SK-N-SH treated with all-trans-retinoic acid at 6 μM for 48 hours (cell line): ENCODE measurements around the gene RAB27A.

Experiments
- ATAC-seq: fragments of 200-7000 bp; cut with Tn5 transposase; 3 replicates; pipeline ENCODE4 v1.9.1; 2020; ENCODE audit warnings: mild to moderate bottlenecking, moderate library complexity
- ARNTL ChIP-seq: fragments of 450-650 bp; formaldehyde crosslinking; IDR thresholded peaks from 2 replicates; pipeline ENCODE4 v1.5.0; 2020; ENCODE audit warnings: low read depth, mild to moderate bottlenecking, moderate library complexity, borderline replicate concordance
- BACH2 ChIP-seq: fragments of 250-450 bp; sonication (Bioruptor Pico); IDR thresholded peaks from 2 replicates; pipeline ENCODE4 v1.9.0; 2021; ENCODE audit warnings: mild to moderate bottlenecking, borderline replicate concordance
- CSDC2 ChIP-seq: fragments of 250-450 bp; sonication (Bioruptor Pico); IDR thresholded peaks from 2 replicates; pipeline ENCODE4 v1.5.0; 2020; ENCODE audit warnings: mild to moderate bottlenecking, moderate library complexity
- ESRRG ChIP-seq: fragments of 250-450 bp; sonication (Bioruptor Pico); IDR thresholded peaks from 2 replicates; pipeline ENCODE4 v1.6.1; 2021; ENCODE audit warnings: mild to moderate bottlenecking
- GLIS3 ChIP-seq: fragments of 250-450 bp; sonication (Bioruptor Pico); IDR thresholded peaks from 2 replicates; pipeline ENCODE4 v1.5.0; 2020; ENCODE audit warnings: mild to moderate bottlenecking, moderate library complexity
- ISL1 ChIP-seq: fragments of 250-450 bp; sonication (Bioruptor Pico); IDR thresholded peaks from 2 replicates; pipeline ENCODE4 v2.1.2; 2022; ENCODE audit warnings: mild to moderate bottlenecking, moderate library complexity
- OSR1 ChIP-seq: fragments of 250-450 bp; sonication (Bioruptor Pico); IDR thresholded peaks from 2 replicates; pipeline ENCODE4 v1.8.0; 2022; ENCODE audit warnings: moderate library complexity, mild to moderate bottlenecking, inconsistent platforms
- PPARA ChIP-seq: fragments of 250-450 bp; sonication (Bioruptor Pico); IDR thresholded peaks from 2 replicates; pipeline ENCODE4 v1.5.0; 2020; ENCODE audit warnings: mild to moderate bottlenecking, borderline replicate concordance
- SNAI2 ChIP-seq: fragments of 250-450 bp; sonication (Bioruptor Pico); IDR thresholded peaks from 2 replicates; pipeline ENCODE4 v1.5.0; 2020; ENCODE audit warnings: mild to moderate bottlenecking, moderate library complexity
- TCF4 ChIP-seq: fragments of 250-450 bp; sonication (Bioruptor Pico); IDR thresholded peaks from 2 replicates; pipeline ENCODE4 v1.8.0; 2021; ENCODE audit warnings: mild to moderate bottlenecking, moderate library complexity, borderline replicate concordance
- TOX ChIP-seq: fragments of 250-450 bp; sonication (Bioruptor Pico); IDR thresholded peaks from 2 replicates; pipeline ENCODE4 v1.8.0; 2021; ENCODE audit warnings: mild to moderate bottlenecking, moderate library complexity, borderline replicate concordance
- ZC3H10 ChIP-seq: fragments of 250-450 bp; sonication (Bioruptor Pico); IDR thresholded peaks from 2 replicates; pipeline ENCODE4 v1.5.1; 2021; ENCODE audit warnings: mild to moderate bottlenecking, moderate library complexity
- ZFP3 ChIP-seq: fragments of 250-450 bp; sonication (Bioruptor Pico); IDR thresholded peaks from 2 replicates; pipeline ENCODE4 v1.5.0; 2020; ENCODE audit warnings: mild to moderate bottlenecking, moderate library complexity
- ZFP30 ChIP-seq: fragments of 450-650 bp; formaldehyde crosslinking; IDR thresholded peaks from 2 replicates; pipeline ENCODE4 v1.5.0; 2022; ENCODE audit warnings: mild to moderate bottlenecking, moderate library complexity
- ZNF565 ChIP-seq: fragments of 450-650 bp; formaldehyde crosslinking; conservative IDR thresholded peaks from 2 replicates; pipeline ENCODE4 v1.5.0; 2020; ENCODE audit warnings: low read depth, mild to moderate bottlenecking, moderate library complexity
- ZNF8 ChIP-seq: fragments of 450-650 bp; formaldehyde crosslinking; IDR thresholded peaks from 2 replicates; pipeline ENCODE4 v1.5.0; 2020; ENCODE audit warnings: mild to moderate bottlenecking, moderate library complexity
- TF ChIP-seq, protein P1 (sequence below): fragments of 250-450 bp; sonication (Bioruptor Pico); IDR thresholded peaks from 2 replicates; pipeline ENCODE4 v1.5.1; 2020; ENCODE audit warnings: low read depth, mild to moderate bottlenecking, moderate library complexity
- TF ChIP-seq, protein P2 (sequence below): fragments of 250-450 bp; sonication (Bioruptor Pico); IDR thresholded peaks from 2 replicates; pipeline ENCODE4 v1.8.0; 2021; ENCODE audit warnings: low read depth, mild to moderate bottlenecking, moderate library complexity, borderline replicate concordance
- TF ChIP-seq, protein P3 (sequence below): fragments of 250-450 bp; sonication (Bioruptor Pico); IDR thresholded peaks from 2 replicates; pipeline ENCODE4 v1.5.1; 2021; ENCODE audit warnings: mild to moderate bottlenecking, moderate library complexity
- TF ChIP-seq, protein P4 (sequence below): fragments of 250-450 bp; sonication (Bioruptor Pico); IDR thresholded peaks from 2 replicates; pipeline ENCODE4 v1.5.0; 2020; ENCODE audit warnings: mild to moderate bottlenecking, moderate library complexity
- TF ChIP-seq, protein P5 (sequence below): fragments of 250-450 bp; sonication (Bioruptor Pico); IDR thresholded peaks from 2 replicates; pipeline ENCODE4 v1.8.0; 2020; ENCODE audit warnings: mild to moderate bottlenecking, moderate library complexity, borderline replicate concordance

RAB27A gene

GRCh38 chr15:55183679-55184078 is 105.9 kb downstream of the RAB27A start:
- ATAC-seq = no peak
- no peak for TF ChIP-seq TCF4 (CRISPR knock-in tag)
- TF ChIP-seq, protein P1, sequence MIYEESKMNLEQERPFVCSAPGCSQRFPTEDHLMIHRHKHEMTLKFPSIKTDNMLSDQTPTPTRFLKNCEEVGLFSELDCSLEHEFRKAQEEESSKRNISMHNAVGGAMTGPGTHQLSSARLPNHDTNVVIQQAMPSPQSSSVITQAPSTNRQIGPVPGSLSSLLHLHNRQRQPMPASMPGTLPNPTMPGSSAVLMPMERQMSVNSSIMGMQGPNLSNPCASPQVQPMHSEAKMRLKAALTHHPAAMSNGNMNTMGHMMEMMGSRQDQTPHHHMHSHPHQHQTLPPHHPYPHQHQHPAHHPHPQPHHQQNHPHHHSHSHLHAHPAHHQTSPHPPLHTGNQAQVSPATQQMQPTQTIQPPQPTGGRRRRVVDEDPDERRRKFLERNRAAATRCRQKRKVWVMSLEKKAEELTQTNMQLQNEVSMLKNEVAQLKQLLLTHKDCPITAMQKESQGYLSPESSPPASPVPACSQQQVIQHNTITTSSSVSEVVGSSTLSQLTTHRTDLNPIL (CRISPR knock-in tag) = no peak
- no peak for TF ChIP-seq CSDC2 (CRISPR knock-in tag)
- TF ChIP-seq ZFP30 (CRISPR knock-in tag) = no peak
- no peak for TF ChIP-seq GLIS3 (CRISPR knock-in tag)
- TF ChIP-seq ESRRG (CRISPR knock-in tag) = no peak
- no peak for TF ChIP-seq PPARA (CRISPR knock-in tag)
- TF ChIP-seq, protein P2, sequence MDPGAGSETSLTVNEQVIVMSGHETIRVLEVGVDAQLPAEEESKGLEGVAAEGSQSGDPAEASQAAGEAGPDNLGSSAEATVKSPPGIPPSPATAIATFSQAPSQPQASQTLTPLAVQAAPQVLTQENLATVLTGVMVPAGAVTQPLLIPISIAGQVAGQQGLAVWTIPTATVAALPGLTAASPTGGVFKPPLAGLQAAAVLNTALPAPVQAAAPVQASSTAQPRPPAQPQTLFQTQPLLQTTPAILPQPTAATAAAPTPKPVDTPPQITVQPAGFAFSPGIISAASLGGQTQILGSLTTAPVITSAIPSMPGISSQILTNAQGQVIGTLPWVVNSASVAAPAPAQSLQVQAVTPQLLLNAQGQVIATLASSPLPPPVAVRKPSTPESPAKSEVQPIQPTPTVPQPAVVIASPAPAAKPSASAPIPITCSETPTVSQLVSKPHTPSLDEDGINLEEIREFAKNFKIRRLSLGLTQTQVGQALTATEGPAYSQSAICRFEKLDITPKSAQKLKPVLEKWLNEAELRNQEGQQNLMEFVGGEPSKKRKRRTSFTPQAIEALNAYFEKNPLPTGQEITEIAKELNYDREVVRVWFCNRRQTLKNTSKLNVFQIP (CRISPR knock-in tag) = no peak
- no peak for TF ChIP-seq ZNF565 (CRISPR knock-in tag)
- TF ChIP-seq, protein P3, sequence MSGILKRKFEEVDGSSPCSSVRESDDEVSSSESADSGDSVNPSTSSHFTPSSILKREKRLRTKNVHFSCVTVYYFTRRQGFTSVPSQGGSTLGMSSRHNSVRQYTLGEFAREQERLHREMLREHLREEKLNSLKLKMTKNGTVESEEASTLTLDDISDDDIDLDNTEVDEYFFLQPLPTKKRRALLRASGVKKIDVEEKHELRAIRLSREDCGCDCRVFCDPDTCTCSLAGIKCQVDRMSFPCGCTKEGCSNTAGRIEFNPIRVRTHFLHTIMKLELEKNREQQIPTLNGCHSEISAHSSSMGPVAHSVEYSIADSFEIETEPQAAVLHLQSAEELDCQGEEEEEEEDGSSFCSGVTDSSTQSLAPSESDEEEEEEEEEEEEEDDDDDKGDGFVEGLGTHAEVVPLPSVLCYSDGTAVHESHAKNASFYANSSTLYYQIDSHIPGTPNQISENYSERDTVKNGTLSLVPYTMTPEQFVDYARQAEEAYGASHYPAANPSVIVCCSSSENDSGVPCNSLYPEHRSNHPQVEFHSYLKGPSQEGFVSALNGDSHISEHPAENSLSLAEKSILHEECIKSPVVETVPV (CRISPR knock-in tag) = no peak
- TF ChIP-seq, protein P4, sequence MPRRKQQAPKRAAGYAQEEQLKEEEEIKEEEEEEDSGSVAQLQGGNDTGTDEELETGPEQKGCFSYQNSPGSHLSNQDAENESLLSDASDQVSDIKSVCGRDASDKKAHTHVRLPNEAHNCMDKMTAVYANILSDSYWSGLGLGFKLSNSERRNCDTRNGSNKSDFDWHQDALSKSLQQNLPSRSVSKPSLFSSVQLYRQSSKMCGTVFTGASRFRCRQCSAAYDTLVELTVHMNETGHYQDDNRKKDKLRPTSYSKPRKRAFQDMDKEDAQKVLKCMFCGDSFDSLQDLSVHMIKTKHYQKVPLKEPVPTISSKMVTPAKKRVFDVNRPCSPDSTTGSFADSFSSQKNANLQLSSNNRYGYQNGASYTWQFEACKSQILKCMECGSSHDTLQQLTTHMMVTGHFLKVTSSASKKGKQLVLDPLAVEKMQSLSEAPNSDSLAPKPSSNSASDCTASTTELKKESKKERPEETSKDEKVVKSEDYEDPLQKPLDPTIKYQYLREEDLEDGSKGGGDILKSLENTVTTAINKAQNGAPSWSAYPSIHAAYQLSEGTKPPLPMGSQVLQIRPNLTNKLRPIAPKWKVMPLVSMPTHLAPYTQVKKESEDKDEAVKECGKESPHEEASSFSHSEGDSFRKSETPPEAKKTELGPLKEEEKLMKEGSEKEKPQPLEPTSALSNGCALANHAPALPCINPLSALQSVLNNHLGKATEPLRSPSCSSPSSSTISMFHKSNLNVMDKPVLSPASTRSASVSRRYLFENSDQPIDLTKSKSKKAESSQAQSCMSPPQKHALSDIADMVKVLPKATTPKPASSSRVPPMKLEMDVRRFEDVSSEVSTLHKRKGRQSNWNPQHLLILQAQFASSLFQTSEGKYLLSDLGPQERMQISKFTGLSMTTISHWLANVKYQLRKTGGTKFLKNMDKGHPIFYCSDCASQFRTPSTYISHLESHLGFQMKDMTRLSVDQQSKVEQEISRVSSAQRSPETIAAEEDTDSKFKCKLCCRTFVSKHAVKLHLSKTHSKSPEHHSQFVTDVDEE (CRISPR knock-in tag) = no peak
- no peak for TF ChIP-seq BACH2 (CRISPR knock-in tag)
- no peak for TF ChIP-seq ZFP3 (CRISPR knock-in tag)
- no peak for TF ChIP-seq OSR1 (CRISPR knock-in tag)

DNA sequence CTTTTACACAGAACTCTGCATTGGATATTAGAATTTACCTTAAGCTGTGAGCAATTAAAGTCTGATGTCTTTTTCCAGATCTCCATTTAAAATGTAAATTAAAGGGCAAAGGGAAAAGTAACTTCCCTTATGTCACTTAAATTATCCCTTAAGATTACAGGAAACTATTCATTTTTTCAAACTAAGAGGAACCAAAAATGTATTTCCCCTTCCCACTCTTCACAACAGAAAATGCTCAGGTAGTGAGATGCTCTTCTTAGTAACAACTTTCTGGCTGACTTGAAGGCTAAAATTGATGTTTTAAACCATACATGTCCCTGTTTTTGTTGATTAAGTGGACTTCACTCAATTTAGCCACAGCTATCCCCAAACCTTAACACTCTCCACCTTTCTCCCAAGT is 110.5 kb downstream of the RAB27A start:
- TF ChIP-seq ZNF8 (CRISPR knock-in tag) = no peak
- no peak for TF ChIP-seq PPARA (CRISPR knock-in tag)
- TF ChIP-seq GLIS3 (CRISPR knock-in tag) = no peak
- TF ChIP-seq, protein P2 (CRISPR knock-in tag) = no peak
- no peak for TF ChIP-seq TCF4 (CRISPR knock-in tag)
- TF ChIP-seq ZC3H10 = no peak
- TF ChIP-seq ESRRG (CRISPR knock-in tag) = no peak
- TF ChIP-seq ZNF565 (CRISPR knock-in tag) = no peak
- TF ChIP-seq TOX (CRISPR knock-in tag) = no peak
- TF ChIP-seq, protein P3 (CRISPR knock-in tag) = no peak
- TF ChIP-seq OSR1 (CRISPR knock-in tag) = no peak
- TF ChIP-seq ISL1 = no peak
- TF ChIP-seq, protein P5, sequence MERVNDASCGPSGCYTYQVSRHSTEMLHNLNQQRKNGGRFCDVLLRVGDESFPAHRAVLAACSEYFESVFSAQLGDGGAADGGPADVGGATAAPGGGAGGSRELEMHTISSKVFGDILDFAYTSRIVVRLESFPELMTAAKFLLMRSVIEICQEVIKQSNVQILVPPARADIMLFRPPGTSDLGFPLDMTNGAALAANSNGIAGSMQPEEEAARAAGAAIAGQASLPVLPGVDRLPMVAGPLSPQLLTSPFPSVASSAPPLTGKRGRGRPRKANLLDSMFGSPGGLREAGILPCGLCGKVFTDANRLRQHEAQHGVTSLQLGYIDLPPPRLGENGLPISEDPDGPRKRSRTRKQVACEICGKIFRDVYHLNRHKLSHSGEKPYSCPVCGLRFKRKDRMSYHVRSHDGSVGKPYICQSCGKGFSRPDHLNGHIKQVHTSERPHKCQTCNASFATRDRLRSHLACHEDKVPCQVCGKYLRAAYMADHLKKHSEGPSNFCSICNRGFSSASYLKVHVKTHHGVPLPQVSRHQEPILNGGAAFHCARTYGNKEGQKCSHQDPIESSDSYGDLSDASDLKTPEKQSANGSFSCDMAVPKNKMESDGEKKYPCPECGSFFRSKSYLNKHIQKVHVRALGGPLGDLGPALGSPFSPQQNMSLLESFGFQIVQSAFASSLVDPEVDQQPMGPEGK = no peak
- TF ChIP-seq SNAI2 (CRISPR knock-in tag) = no peak
- TF ChIP-seq, protein P4 (CRISPR knock-in tag) = no peak
- no peak for TF ChIP-seq ARNTL (CRISPR knock-in tag)
- no peak for ATAC-seq
